ENCODE measurements around the gene LRP1B.

- TF ChIP-seq CTCF (conservative IDR thresholded peaks at IDR 0.05 in 1 of 2, IDR thresholded peaks at IDR 0.05 in 1 of 2; ENCODE audit: extremely low read depth in 1 of 2, insufficient read depth in 1 of 2, low read depth in 1 of 2, low read length in 2 of 2): no peak
- TF ChIP-seq EZH2 (IDR thresholded peaks at IDR 0.05; ENCODE audit: borderline replicate concordance, low read length): no peak
Measured at GRCh38 chr2:140791802-140792201, 1339.0 kb downstream of the LRP1B start.
